ENCODE results near the gene FEZ2.

- TF ChIP-seq CTCF (IDR thresholded peaks at IDR 0.05; ENCODE audit: insufficient read depth, low read length, poor library complexity, severe bottlenecking) (no peak), EZH2phosphoT487 (conservative IDR thresholded peaks at IDR 0.05; ENCODE audit: low read length) (no peak)
These were observed 10.9 kb downstream of the FEZ2 start for GRCh38 chr2:36587101-36587500.
